PFSK-1 (cell line): Measurements from ENCODE around the gene CNTF.

ENCODE experiments used
- FOXP2 ChIP-seq: optimal IDR thresholded peaks from 2 replicates; pipeline ENCODE3; 2011; ENCODE audit warnings: borderline replicate concordance, control low read depth, inconsistent platforms; ENCODE audit not compliant: insufficient read depth; ENCODE audit errors: extremely low read length, extremely low read depth
- POLR2AphosphoS5 ChIP-seq: IDR thresholded peaks from 2 replicates; pipeline ENCODE4 v1.6.1; 2012; ENCODE audit warnings: low read depth, mild to moderate bottlenecking, control low read depth, low read length, moderate library complexity
- SIN3A ChIP-seq: IDR thresholded peaks from 2 replicates; pipeline ENCODE4 v1.6.1; 2012; ENCODE audit warnings: mild to moderate bottlenecking, low read length, moderate library complexity, borderline replicate concordance; ENCODE audit not compliant: insufficient read depth
- TAF1 ChIP-seq: IDR thresholded peaks from 2 replicates; pipeline ENCODE4 v1.6.1; 2012; ENCODE audit warnings: low read length, control low read depth, borderline replicate concordance; ENCODE audit not compliant: insufficient read depth
- TF ChIP-seq, protein P1 (sequence below), 2 experiments: IDR thresholded peaks; 2 replicates each; pipeline versions ENCODE4 v1.6.1 to v1.8.0; 2011 to 2012; ENCODE audit warnings: low read depth in 2 of 2, low read length in 2 of 2, control low read depth in 1 of 2, inconsistent platforms in 1 of 2, mild to moderate bottlenecking in 1 of 2, moderate library complexity in 1 of 2; ENCODE audit not compliant: insufficient read depth in 1 of 2

The CNTF gene

DNA sequence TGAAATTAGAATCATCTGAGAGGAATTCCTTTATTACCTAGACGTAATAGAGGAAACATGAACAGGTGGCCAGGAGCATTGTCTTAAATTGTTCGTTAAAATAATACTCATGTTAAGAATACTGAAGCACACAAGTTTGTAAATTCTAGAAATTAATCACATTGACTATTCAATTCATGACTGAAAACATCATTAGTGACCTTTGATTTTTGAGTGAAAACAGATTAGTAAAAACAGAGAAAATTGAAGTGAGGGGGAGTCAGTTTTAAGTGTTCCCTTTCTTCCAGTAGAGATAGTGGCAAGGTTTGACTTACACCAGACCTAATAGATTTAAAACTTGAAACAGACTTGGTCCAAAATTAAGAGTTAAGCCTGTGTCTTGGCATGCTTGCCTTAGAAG is 42.2 kb upstream of the CNTF start:
- no peak for TF ChIP-seq SIN3A
- TF ChIP-seq POLR2AphosphoS5 = no peak

DNA sequence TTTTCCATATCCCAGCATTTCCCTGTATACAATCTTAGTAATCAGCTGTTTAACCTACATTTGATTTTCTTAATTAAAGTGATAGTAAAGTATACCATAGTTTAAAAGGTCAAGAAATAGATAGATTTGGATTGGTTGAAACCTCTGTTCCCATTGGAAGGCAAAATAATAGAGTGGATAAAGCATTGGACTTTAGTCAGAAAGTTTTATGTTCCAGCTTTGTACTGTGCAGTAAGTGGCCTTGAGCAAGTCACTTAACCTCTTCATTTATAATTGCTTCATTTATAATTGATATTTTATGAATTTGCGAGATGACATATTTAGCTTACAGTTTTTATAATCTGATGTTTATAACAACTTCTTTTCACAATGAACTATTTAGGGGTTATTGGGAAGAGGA is 40.0 kb upstream of the CNTF start:
- TF ChIP-seq FOXP2 (no peak), SIN3A (no peak), TAF1 (no peak), POLR2AphosphoS5 (no peak)
- TF ChIP-seq, protein P1, sequence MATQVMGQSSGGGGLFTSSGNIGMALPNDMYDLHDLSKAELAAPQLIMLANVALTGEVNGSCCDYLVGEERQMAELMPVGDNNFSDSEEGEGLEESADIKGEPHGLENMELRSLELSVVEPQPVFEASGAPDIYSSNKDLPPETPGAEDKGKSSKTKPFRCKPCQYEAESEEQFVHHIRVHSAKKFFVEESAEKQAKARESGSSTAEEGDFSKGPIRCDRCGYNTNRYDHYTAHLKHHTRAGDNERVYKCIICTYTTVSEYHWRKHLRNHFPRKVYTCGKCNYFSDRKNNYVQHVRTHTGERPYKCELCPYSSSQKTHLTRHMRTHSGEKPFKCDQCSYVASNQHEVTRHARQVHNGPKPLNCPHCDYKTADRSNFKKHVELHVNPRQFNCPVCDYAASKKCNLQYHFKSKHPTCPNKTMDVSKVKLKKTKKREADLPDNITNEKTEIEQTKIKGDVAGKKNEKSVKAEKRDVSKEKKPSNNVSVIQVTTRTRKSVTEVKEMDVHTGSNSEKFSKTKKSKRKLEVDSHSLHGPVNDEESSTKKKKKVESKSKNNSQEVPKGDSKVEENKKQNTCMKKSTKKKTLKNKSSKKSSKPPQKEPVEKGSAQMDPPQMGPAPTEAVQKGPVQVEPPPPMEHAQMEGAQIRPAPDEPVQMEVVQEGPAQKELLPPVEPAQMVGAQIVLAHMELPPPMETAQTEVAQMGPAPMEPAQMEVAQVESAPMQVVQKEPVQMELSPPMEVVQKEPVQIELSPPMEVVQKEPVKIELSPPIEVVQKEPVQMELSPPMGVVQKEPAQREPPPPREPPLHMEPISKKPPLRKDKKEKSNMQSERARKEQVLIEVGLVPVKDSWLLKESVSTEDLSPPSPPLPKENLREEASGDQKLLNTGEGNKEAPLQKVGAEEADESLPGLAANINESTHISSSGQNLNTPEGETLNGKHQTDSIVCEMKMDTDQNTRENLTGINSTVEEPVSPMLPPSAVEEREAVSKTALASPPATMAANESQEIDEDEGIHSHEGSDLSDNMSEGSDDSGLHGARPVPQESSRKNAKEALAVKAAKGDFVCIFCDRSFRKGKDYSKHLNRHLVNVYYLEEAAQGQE (IDR thresholded peaks at IDR 0.05; ENCODE audit: insufficient read depth in 1 of 2, low read depth in 2 of 2, low read length in 2 of 2) = no peak

DNA sequence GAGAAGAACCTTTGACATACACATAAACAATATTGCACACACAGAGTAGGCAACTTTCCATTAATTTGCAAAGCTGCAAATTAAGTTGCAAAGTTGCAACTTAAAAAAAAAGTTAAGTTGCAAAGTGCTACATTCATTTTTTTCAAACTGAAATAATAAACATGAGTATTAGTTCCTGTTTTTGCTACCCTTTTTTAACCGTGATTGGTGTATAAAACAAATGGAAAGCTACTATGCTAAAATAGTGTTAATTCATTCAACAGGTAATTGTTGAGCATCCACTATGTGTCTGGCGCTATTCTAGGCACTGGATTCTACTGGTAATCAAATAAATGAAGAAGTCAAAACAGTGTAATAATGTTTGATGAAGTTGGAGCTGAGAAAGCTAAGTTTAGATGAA is 35.5 kb upstream of the CNTF start:
- no peak for TF ChIP-seq TAF1
- no peak for TF ChIP-seq POLR2AphosphoS5
- TF ChIP-seq FOXP2 = no peak
- TF ChIP-seq, protein P1 (IDR thresholded peaks at IDR 0.05; ENCODE audit: insufficient read depth in 1 of 2, low read depth in 2 of 2, low read length in 2 of 2) = no peak
- TF ChIP-seq SIN3A = no peak

DNA sequence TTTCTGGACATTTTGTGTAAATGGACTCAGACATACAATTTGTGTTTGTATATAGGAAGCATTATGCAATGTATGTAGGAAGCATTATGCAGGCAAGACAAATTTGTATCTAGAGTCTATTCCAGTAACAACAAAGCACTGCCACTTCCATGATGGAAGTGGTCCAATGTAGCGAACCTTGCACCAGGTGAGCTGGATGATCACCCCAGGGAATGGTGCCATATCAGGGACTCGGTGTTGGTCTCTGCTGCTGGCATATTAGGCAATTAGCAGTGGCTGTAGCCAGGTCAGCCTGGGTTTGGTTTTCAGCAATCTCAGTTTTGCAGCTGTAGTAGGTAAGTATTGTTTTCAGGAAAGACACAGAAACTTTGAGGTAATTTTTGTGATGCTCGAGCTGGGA is 30.8 kb upstream of the CNTF start:
- no peak for TF ChIP-seq FOXP2
- no peak for TF ChIP-seq POLR2AphosphoS5
- no peak for TF ChIP-seq SIN3A
- TF ChIP-seq TAF1 = no peak
- TF ChIP-seq, protein P1 (IDR thresholded peaks at IDR 0.05; ENCODE audit: insufficient read depth in 1 of 2, low read depth in 2 of 2, low read length in 2 of 2) = no peak

DNA sequence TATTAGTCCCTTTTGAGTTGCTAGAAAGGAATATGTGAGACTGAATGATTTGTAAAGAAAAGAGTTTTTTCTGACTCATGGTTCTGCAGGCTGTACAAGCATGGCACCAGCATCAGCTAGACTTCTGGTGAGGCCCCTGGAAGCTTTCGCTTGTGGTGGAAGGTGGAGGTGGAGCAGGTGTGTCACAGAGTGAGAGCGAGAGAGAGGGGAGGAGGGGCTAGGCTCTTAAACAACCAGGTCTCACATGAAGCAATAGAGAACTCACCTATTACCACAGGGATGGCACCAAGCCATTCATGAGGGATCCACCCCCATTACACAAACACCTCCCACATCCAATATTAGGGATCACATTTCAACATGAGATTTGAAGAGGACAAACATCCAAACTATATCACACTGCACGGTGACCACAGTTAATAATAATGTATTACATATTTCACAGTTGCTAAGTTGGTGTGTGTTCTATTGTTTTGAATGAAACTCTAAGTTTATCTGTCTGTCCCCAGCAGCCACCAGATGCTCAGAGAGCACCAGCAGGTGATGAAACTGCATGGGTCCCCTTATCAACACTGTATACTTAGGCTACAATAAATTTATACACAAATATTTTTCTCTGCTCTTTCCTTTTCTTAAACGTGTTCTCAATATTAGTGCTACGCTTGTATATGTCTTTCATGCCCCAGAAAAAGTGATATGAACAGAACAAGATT is 29.5 kb upstream of the CNTF start:
- TF ChIP-seq TAF1 (no peak), SIN3A (no peak), POLR2AphosphoS5 (no peak), FOXP2 (no peak)
- TF ChIP-seq, protein P1 (IDR thresholded peaks at IDR 0.05; ENCODE audit: insufficient read depth in 1 of 2, low read depth in 2 of 2, low read length in 2 of 2) = no peak
